ENCODE measurements around the gene CAMP.

DNA sequence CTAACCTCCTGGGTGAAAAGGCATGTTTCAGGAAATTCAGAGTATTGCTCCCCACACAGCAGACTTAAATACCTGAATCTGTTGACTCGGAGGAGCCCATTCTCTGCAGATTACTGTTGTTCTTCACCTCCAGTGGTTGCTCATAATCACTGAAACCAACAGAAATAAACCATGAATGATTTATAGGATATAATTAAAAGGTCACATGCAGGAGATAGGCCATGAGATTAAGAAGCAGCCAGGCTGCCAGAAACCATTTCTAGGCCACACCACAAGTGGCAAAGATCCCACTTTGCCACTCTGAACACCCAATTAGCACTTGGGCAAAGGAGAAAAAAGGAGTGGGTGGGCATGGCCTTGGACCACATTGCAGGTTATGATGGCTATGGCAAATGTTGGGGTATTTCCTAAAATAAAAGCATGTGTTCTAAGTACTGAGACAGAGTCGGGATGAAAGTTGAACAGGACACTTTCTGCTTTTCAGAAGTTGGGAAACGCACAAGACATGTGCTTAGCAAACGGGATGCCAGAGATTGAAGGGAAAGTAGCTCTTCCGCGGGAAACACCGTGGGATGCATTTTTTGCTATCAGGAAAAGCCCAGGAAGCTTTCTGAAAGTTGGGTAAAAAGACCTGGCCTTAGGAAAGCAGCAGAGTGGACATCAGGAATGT, 36.5 kb upstream of the CAMP start:
- no peak; the same call in 1 of the 2 replicates for TF ChIP-seq MXI1 (IDR thresholded peaks at IDR 0.05; ENCODE audit: low read depth, low read length)
- TF ChIP-seq, protein P1, sequence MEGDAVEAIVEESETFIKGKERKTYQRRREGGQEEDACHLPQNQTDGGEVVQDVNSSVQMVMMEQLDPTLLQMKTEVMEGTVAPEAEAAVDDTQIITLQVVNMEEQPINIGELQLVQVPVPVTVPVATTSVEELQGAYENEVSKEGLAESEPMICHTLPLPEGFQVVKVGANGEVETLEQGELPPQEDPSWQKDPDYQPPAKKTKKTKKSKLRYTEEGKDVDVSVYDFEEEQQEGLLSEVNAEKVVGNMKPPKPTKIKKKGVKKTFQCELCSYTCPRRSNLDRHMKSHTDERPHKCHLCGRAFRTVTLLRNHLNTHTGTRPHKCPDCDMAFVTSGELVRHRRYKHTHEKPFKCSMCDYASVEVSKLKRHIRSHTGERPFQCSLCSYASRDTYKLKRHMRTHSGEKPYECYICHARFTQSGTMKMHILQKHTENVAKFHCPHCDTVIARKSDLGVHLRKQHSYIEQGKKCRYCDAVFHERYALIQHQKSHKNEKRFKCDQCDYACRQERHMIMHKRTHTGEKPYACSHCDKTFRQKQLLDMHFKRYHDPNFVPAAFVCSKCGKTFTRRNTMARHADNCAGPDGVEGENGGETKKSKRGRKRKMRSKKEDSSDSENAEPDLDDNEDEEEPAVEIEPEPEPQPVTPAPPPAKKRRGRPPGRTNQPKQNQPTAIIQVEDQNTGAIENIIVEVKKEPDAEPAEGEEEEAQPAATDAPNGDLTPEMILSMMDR (IDR thresholded peaks at IDR 0.05): no peak
- no peak for TF ChIP-seq TEAD4 (IDR thresholded peaks at IDR 0.05; ENCODE audit: borderline replicate concordance, insufficient read depth)
- TF ChIP-seq NFIC (IDR thresholded peaks at IDR 0.05; ENCODE audit: borderline replicate concordance): no peak
- TF ChIP-seq USF1 (IDR thresholded peaks at IDR 0.05; ENCODE audit: borderline replicate concordance, low read depth): no peak
- no peak for TF ChIP-seq FOXJ3 (CRISPR knock-in tag; IDR thresholded peaks at IDR 0.05)
- TF ChIP-seq EZH2phosphoT487 (IDR thresholded peaks at IDR 0.05; ENCODE audit: borderline replicate concordance, low read depth): no peak
- no peak for TF ChIP-seq GABPA (IDR thresholded peaks at IDR 0.05; ENCODE audit: low read depth)
- no peak for TF ChIP-seq TAF1 (IDR thresholded peaks at IDR 0.05; ENCODE audit: borderline replicate concordance, low read depth, low read length)
- no peak for TF ChIP-seq RFX5 (IDR thresholded peaks at IDR 0.05; ENCODE audit: low read length)
- TF ChIP-seq MAX (IDR thresholded peaks at IDR 0.05; ENCODE audit: low read depth): no peak
- TF ChIP-seq GATA2 (CRISPR knock-in tag; IDR thresholded peaks at IDR 0.05): no peak

All from SK-N-SH (cell line).